HG02970 (cell line): ENCODE results near the gene CHL1.

Experiments
- ATAC-seq: cut with Tn5 transposase; IDR thresholded peaks from one replicate; pipeline ENCODE4 v1.9.1; 2021; ENCODE audit warnings: mild to moderate bottlenecking, moderate library complexity, moderate number of reproducible peaks; ENCODE audit not compliant: unreplicated experiment, low FRiP score

The CHL1 gene

DNA sequence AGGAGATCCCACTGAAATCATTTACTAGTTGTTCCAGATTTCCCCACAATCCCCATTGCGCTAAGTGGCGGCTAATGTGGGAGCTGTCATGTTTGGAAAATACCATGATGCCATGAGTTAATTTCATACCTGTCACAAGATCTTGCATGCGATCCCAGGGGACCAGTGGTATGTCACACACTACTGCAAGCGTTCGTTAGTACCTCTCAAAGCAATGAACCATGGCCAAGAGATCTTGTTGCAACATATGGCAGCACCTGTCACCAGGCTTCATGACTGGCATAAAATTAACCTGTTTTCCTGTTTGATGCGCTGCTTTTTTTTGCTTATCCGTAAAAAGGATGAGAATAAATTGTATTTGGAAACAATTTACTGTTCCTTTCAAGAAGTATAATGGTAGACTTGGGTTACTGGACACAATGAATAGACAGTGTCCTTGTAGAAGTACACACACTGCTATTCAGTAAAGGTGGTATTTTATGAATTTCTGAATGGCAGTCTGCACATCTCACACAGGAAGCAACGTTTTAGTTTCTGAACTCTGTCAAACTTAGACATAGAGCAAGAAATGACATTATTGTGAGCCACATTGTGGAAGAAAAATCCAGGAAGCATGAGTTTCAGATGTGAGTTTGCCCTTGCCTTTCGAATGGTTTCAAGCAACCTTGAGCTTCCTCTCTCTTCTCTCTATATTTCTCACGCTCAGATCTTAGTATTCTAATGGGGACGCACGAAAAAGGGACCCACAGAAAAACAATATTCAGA lies 81.9 kb downstream of the CHL1 start:
- ATAC-seq = peak; percentile 85

DNA sequence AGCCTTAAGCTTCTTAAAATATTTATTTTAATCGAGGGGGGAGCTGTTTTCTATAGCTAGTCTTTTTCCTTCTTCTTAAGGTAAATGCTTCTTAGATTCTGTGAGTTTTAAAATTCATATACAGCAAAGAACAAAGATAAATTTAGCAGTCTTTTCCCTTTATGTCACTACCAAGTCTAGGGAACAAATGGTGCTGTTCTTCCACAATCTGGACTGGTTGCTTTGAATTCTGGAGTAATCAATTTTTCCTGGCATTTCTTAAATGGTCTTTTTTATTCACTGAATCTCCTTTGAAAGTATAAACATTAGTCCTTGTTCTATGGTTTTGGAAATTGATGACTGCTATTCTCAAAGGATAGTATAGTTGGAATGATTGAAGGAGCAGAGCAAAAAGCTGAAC lies 82.8 kb downstream of the CHL1 start:
- no peak for ATAC-seq

GRCh38 chr3:280681-281080 lies 84.1 kb downstream of the CHL1 start:
- ATAC-seq = no peak

GRCh38 chr3:284322-284721 lies 87.8 kb downstream of the CHL1 start:
- ATAC-seq = no peak

GRCh38 chr3:288417-288816 lies 91.9 kb downstream of the CHL1 start:
- ATAC-seq = no peak

DNA sequence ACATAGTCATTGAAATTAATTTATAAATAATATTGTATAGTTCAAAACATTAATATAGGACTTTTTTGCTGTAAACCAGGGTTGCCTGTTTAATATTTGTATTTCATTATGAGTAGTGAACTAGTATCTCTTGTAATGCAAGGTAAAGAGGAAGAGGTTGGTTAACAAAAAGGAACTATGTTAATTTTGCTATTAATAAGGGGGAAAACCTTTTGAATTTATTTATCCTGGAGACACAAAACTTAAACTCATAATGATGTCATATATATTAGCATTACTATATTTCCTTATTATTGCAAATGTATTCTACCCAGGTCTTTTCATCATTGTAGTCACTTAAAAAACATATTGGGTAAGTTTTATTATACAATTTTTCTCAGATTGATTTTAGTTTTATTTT lies 94.5 kb downstream of the CHL1 start:
- ATAC-seq = no peak

DNA sequence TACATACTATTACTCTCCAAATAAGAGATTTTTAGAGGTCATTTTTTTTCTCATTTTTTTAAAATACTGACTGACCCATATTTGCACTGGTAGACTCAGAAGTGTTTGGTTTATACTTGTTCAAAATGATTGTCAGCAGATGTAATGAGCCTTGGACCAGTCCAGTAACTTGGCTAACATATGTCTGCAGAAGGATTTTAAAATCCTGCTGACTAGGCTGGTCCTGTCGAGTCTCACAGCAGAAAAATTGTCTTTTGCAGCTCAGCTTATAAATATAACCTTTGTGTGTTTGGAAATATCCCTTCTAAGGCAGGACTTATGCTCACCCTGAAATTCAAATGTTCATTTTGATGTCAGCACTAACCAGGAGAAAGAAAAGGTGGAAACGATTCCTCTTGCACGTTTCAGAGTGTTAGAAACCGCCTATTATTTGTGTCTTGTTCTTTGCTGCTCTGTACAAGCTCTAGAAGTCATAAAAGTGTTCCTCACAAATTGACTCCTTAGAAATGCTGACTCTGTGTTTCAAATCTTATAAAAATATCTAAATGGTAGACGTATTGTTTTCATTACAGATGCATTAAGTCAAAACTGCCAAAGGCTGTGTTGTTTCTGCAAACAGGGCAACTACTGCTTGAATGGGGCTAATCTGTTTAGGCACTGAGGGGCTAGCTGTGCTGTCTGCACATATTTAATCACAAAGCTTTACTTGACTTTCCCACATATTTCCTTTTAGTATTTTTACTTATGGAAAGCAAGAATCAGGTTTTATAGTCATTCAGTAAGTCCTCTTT lies 95.3 kb downstream of the CHL1 start:
- no peak for ATAC-seq

GRCh38 chr3:294096-294495 lies 97.5 kb downstream of the CHL1 start:
- no peak for ATAC-seq

- no peak for ATAC-seq
Observed at GRCh38 chr3:294581-294980, 98.0 kb downstream of the CHL1 start.

DNA sequence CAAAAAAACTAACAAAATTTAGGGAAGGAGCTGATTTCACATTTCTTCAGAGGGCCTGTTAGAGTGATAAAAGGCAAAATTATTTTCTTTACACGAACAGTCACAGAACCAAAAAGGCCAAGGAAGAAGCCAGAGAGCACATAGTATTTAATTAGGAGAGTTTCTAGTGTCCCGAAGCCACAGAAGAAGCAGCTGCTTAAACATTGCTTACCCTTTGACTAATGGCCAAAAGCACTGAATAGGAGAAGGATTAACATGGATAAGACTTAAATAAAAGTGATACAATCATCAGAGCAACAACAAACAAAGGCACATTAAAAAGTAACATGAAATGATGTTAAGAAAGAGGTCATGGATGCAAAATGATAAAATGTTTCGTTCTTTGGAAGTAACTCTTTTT lies 98.6 kb downstream of the CHL1 start:
- no peak for ATAC-seq

GRCh38 chr3:297585-297984 lies 101.0 kb downstream of the CHL1 start:
- ATAC-seq = no peak

DNA sequence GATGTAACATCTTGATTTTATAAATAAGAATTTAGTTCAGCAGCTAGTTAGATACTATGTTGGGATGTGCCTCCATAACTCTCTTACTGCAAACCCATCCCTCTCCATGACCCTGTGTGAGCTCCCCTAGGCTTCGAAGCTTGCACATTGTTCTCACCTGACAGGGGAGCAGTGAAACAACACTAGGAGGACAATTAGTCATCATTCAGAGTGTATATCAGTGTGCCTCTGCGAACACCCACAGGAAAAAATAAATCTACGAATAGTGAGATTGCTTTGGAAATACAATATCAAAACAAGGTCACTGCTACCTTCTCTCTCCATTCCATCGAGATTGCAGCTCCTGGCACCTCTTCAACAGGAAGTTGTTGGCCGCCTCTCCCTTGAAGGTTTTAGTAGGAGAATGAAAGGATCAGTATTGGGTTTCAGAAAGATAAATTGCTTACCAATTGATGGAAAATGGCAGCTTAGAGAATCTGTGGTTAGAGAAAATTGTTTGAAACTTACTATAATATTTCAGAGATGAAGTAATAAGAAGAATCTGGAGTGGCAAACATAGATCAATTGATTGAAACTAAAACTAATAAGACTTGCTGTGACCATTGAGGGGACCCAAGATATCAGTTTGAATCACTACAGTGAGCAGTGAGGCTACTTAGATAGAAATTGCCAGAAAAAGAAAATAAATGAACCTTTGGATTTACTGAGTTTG lies 103.2 kb downstream of the CHL1 start:
- ATAC-seq = no peak

DNA sequence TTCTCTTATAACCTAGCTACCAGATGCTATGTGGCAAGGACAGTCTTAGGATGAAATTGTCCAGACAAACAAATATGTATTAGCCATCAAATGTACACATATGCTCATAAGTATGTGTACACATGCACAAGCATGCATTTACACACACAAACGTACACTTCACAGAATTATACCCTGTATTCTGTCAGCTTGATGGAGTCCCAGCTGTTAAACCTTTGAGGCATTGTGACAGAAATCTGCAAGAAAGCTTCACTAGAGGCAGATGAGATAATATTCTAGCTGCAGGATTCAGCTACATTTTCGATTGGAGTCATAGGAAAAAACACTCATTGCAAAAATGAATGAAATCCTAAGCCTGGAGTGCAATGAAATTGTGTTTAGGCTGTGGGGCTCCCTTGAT lies 110.6 kb downstream of the CHL1 start:
- ATAC-seq = no peak

DNA sequence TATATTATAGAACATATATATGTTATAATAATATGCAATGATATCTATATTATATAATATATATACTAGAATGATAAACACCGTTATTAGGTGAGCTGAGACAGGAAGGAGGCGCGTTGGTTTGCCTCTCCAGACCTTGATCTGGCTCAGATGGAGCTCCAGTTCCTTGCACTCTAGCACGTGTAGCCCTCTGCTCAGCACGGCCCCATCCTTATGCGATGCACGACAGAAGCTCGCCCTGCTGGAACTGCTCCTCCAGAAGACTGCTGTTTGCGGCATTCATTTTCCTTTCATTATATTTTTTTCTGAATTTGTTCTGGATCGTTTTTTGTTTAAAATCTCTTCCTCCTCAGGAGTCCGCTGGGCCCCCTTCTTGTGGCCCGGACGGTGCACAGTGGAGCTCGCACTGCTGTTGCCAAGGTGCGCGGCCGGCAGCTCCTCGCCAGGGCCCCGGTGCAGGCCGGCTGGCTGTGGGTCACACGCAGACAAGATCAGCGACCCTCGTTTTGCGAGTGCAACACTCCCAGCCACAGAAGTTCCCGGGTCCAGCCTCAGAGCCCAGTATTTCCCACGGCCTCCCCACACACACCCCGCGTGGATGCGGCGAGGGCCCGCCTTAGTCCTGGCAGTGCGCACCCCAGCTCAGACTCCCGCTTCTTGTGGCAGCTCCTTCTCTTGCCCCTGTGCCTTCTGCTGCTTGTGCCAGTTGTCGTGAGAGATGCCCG lies 112.2 kb downstream of the CHL1 start:
- ATAC-seq = no peak

DNA sequence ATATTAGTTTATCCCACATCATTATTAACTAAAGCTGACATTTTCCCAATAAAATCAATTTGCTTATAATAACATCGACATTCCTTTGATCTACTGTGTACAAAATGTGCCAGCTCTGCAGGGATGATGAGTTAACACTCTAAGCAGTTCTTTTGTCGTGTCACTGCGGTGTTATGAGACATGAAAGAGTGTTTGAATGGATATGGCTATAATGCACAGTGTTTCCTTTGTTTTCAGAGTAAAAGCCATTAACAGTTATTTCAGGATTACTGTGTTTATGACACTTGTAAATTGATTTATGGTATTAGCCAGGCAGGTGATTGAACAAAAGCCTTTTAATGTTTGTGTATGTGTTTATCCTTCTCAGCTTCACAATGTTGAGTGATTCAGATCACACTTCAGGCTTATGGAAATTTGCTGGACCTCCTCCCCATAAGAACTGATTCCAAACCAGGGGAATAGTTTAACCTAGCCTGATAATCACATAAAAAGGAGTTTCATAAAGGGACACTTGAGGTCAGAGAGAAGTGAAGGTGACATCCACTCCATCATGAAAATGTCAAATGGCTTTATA lies 115.7 kb downstream of the CHL1 start:
- ATAC-seq = no peak

GRCh38 chr3:312911-313310 lies 116.3 kb downstream of the CHL1 start:
- no peak for ATAC-seq

DNA sequence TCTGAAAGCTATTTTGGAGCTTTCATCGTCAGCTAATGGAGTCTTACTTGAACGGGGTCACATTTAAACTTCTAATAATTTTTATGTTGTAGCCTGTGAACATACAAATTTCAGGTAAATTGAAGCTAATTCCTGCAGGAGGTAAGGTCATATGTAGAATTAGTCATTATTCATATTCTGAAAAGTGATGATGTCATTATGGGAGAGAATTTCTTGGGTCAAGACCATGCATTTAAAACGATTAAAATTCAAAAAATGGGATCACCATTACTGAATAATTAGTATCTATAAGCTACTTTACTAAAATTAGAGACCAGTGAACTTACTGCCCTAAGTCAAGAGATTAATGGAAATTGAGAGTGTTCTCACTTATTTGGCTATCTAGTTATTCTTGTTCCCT lies 120.4 kb downstream of the CHL1 start:
- ATAC-seq = no peak

GRCh38 chr3:318903-319302 lies 122.3 kb downstream of the CHL1 start:
- no peak for ATAC-seq

GRCh38 chr3:324423-324822 lies 127.9 kb downstream of the CHL1 start:
- ATAC-seq = no peak

DNA sequence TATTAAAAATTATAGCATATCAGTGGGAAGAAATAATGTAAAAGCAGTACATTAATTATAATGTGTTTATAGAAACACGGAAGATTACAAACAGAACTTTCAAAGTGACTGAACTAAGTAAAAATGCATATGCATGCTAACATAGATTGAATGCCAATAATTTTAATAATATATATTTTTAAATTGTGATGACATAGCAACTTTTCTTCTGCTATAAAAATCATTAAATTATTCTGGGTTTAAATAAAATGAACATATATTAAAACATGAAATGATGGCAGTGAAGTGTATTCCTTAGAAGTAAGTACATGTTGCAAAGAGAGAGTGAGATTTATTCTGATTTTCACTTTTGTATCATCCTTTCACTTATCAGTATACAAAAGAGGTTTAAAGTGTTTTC lies 128.9 kb downstream of the CHL1 start:
- no peak for ATAC-seq
